IMR-90 (cell line): Measurements from ENCODE around the gene KCTD18. TPM values are rescaled to one million over a fixed set of nuclear protein-coding genes. Genes with fewer than 3 reads are reported as not detected.

Experiments used
- ATAC-seq: fragments of 200-7000 bp; cut with Tn5 transposase; 2 replicates; pipeline ENCODE4 v1.9.1; 2020; ENCODE audit warnings: low read depth, mild to moderate bottlenecking, moderate library complexity
- BruUV-seq: library from RNA; stranded (reverse); fragments of 400-500 nt; replicated peaks from 2 replicates; lab custom pipeline; 2021; lab: Mats Ljungman, UMichigan
- CTCF ChIA-PET: fragments of 300-600 bp; formaldehyde crosslinking; extraction: SDS; loops from one replicate; lab custom pipeline; 2021; ENCODE audit warnings: antibody characterized with exemption; lab: Yijun Ruan, JAX
- POLR2A ChIA-PET: fragments of 300-600 bp; sonication (Branson Sonifier 250); formaldehyde crosslinking; loops from one replicate; lab custom pipeline; 2022; ENCODE audit warnings: antibody characterized with exemption; ENCODE audit not compliant: unreplicated experiment; lab: Charles Lee
- DNase-seq: peaks from one replicate; pipeline ENCODE4 v3.0.0; 2013
- H2AFZ ChIP-seq: replicated peaks from 2 replicates; pipeline ENCODE3; 2013; ENCODE audit warnings: low read length, mild to moderate bottlenecking; ENCODE audit not compliant: poor library complexity
- H2AK5ac ChIP-seq: 2 replicates; pipeline ENCODE4 v1.6.1; 2013; ENCODE audit warnings: low read depth, low read length, inconsistent platforms
- H2AK9ac ChIP-seq: replicated peaks from 2 replicates; pipeline ENCODE3; 2013; ENCODE audit warnings: mild to moderate bottlenecking, low read depth, low read length, moderate library complexity; ENCODE audit not compliant: poor library complexity
- H2BK120ac ChIP-seq: 2 replicates; pipeline ENCODE4 v1.6.1; 2013; ENCODE audit warnings: low read depth, low read length, inconsistent platforms
- H2BK15ac ChIP-seq: 3 replicates; pipeline ENCODE4 v1.6.1; 2013; ENCODE audit warnings: low read depth, low read length, inconsistent platforms
- H2BK20ac ChIP-seq: 2 replicates; pipeline ENCODE4 v1.6.1; 2013; ENCODE audit warnings: low read depth, mild to moderate bottlenecking, inconsistent platforms, low read length, moderate library complexity
- H2BK5ac ChIP-seq: 2 replicates; pipeline ENCODE4 v1.6.1; 2013; ENCODE audit warnings: mild to moderate bottlenecking, low read depth, low read length, inconsistent platforms; ENCODE audit not compliant: poor library complexity, severe bottlenecking
- H3K14ac ChIP-seq: replicated peaks from 2 replicates; pipeline ENCODE4 v1.6.1; 2013; ENCODE audit warnings: low read depth, low read length, inconsistent platforms
- H3K18ac ChIP-seq: 2 replicates; pipeline ENCODE4 v1.6.1; 2013; ENCODE audit warnings: low read depth, low read length, control low read depth
- H3K23ac ChIP-seq: 2 replicates; pipeline ENCODE4 v1.6.1; 2013; ENCODE audit warnings: low read depth, low read length, inconsistent platforms
- H3K27ac ChIP-seq: 2 replicates; pipeline ENCODE4 v1.5.1; 2013; ENCODE audit warnings: mild to moderate bottlenecking, control low read depth, low read length; ENCODE audit not compliant: insufficient read depth
- H3K27me3 ChIP-seq: 2 replicates; pipeline ENCODE4 v1.6.1; 2013; ENCODE audit warnings: low read length; ENCODE audit not compliant: control insufficient read depth, insufficient read depth
- H3K36me3 ChIP-seq: 2 replicates; pipeline ENCODE4 v1.6.1; 2013; ENCODE audit warnings: low read length, mixed read lengths; ENCODE audit not compliant: control insufficient read depth, insufficient read depth
- H3K4ac ChIP-seq: 2 replicates; pipeline ENCODE4 v1.6.1; 2013; ENCODE audit warnings: low read depth, low read length, inconsistent platforms
- H3K4me1 ChIP-seq: 2 replicates; pipeline ENCODE4 v1.6.1; 2013; ENCODE audit warnings: low read length, mixed read lengths; ENCODE audit not compliant: control insufficient read depth, insufficient read depth
- H3K4me2 ChIP-seq: 2 replicates; pipeline ENCODE4 v1.6.1; 2013; ENCODE audit warnings: low read depth, mild to moderate bottlenecking, control low read depth, low read length, moderate library complexity
- H3K4me3 ChIP-seq: 2 replicates; pipeline ENCODE4 v1.5.1; 2013; ENCODE audit warnings: low read depth, mild to moderate bottlenecking, control low read depth, low read length, moderate library complexity; ENCODE audit not compliant: insufficient read depth
- H3K56ac ChIP-seq: 2 replicates; pipeline ENCODE4 v1.6.1; 2013; ENCODE audit warnings: low read length, inconsistent platforms; ENCODE audit not compliant: insufficient read depth; ENCODE audit errors: extremely low read depth
- H3K79me1 ChIP-seq, 2 experiments: 2 replicates each; pipeline ENCODE4 v1.6.1; 2013; ENCODE audit warnings: low read length in 2 of 2, inconsistent platforms in 1 of 2, low read depth in 1 of 2
- H3K9ac ChIP-seq: 2 replicates; pipeline ENCODE4 v1.6.1; 2013; ENCODE audit warnings: low read depth, low read length, control low read depth
- H3K9me1 ChIP-seq: 2 replicates; pipeline ENCODE4 v1.6.1; 2013; ENCODE audit warnings: low read length, inconsistent platforms; ENCODE audit not compliant: insufficient read depth
- H3K9me3 ChIP-seq: 2 replicates; pipeline ENCODE4 v1.6.1; 2013; ENCODE audit warnings: low read length; ENCODE audit not compliant: control insufficient read depth, insufficient read depth
- H4K20me1 ChIP-seq: 2 replicates; pipeline ENCODE4 v1.6.1; 2013; ENCODE audit warnings: low read length, inconsistent platforms; ENCODE audit not compliant: insufficient read depth
- H4K5ac ChIP-seq: 2 replicates; pipeline ENCODE4 v1.6.1; 2013; ENCODE audit warnings: mild to moderate bottlenecking, low read depth, low read length, control low read depth
- H4K8ac ChIP-seq, 2 experiments: 2 replicates each; pipeline ENCODE4 v1.6.1; 2013; ENCODE audit warnings: low read depth in 2 of 2, low read length in 2 of 2, control low read depth in 1 of 2, inconsistent platforms in 1 of 2
- H4K91ac ChIP-seq: 2 replicates; pipeline ENCODE4 v1.6.1; 2013; ENCODE audit warnings: low read depth, low read length, inconsistent platforms; ENCODE audit not compliant: insufficient read depth
- BHLHE40 ChIP-seq: fragments of 150-350 bp; IDR thresholded peaks from 2 replicates; pipeline ENCODE4 v1.6.1; 2016; ENCODE audit warnings: mild to moderate bottlenecking, low read depth, low read length
- CEBPB ChIP-seq: IDR thresholded peaks from 2 replicates; pipeline ENCODE4 v1.6.1; 2012; ENCODE audit warnings: low read depth, low read length, improper control_type of control experiment
- MAZ ChIP-seq: IDR thresholded peaks from 2 replicates; pipeline ENCODE4 v1.6.1; 2012; ENCODE audit warnings: low read depth, mild to moderate bottlenecking, low read length, improper control_type of control experiment, moderate library complexity, borderline replicate concordance
- MXI1 ChIP-seq: IDR thresholded peaks from 2 replicates; pipeline ENCODE4 v1.6.1; 2012; ENCODE audit warnings: low read depth, mild to moderate bottlenecking, low read length, moderate library complexity, borderline replicate concordance
- NFE2L2 ChIP-seq: fragments of 150-350 bp; IDR thresholded peaks from 2 replicates; pipeline ENCODE4 v1.6.1; 2016; ENCODE audit warnings: low read depth, mild to moderate bottlenecking, low read length
- POLR2A ChIP-seq: IDR thresholded peaks from 2 replicates; pipeline ENCODE4 v1.6.1; 2012; ENCODE audit warnings: mild to moderate bottlenecking, low read depth, low read length
- RCOR1 ChIP-seq: IDR thresholded peaks from 2 replicates; pipeline ENCODE4 v1.6.1; 2012; ENCODE audit warnings: mild to moderate bottlenecking, low read length, improper control_type of control experiment; ENCODE audit not compliant: insufficient replicate concordance
- RFX5 ChIP-seq: IDR thresholded peaks from 2 replicates; pipeline ENCODE4 v1.8.0; 2012; ENCODE audit warnings: low read depth, mild to moderate bottlenecking, low read length, moderate library complexity
- SMC3 ChIP-seq: fragments of 150-350 bp; IDR thresholded peaks from 2 replicates; pipeline ENCODE4 v1.6.1; 2016; ENCODE audit warnings: low read depth, mild to moderate bottlenecking, antibody characterized with exemption, low read length, moderate library complexity
- WGBS, 2 experiments: methylation state at CpG; one replicate each; pipeline versions ENCODE4 v1.1.5 to v1.1.7; 2013; ENCODE audit warnings: missing lambda C conversion rate in 2 of 2; ENCODE audit not compliant: insufficient read length in 1 of 2; ENCODE audit errors: extremely low coverage in 2 of 2; 5-methylcytosine and 5-hydroxymethylcytosine counted together
- dilution Hi-C: fragments of 300-500 bp; cut with HindIII; formaldehyde crosslinking; loops from one replicate; pipeline ENCODE4 v1.14.3; 2018; ENCODE audit warnings: low sequenced_read_pairs; ENCODE audit not compliant: unreplicated experiment
- in situ Hi-C: fragments of 300-500 bp; cut with MboI; formaldehyde crosslinking; loops from 3 replicates; pipeline ENCODE4 v1.14.3; 2019; ENCODE audit warnings: low sequenced_read_pairs, inconsistent platforms, mixed read lengths
- intact Hi-C: fragments of 100-400 bp; cut with micrococcal nuclease; formaldehyde crosslinking; loops from 2 replicates; pipeline ENCODE4 v1.10.0; 2022
- polyA plus RNA-seq, 3 experiments: library from polyadenylated mRNA; depleted of rRNA; stranded (reverse); fragments of >200 nt; gene quantifications; 2 replicates each; pipeline ENCODE4 v1.2.3, GENCODE V29; 2012; ENCODE audit warnings: low replicate concordance in 1 of 3
- total RNA-seq: library from RNA; depleted of rRNA; stranded (reverse); fragments of >200 nt; gene quantifications from 2 replicates; pipeline ENCODE4 v1.2.3, GENCODE V29; 2012
- TF ChIP-seq, protein P1 (sequence below): conservative IDR thresholded peaks from 2 replicates; pipeline ENCODE4 v1.5.1; 2012; ENCODE audit warnings: mild to moderate bottlenecking, low read depth, low read length, improper control_type of control experiment

The KCTD18 gene
- total and polyA plus RNA-seq, 2 of the 4 experiments (the other 2 are of a cell fraction) = 6.7 to 10.4 TPM

DNA sequence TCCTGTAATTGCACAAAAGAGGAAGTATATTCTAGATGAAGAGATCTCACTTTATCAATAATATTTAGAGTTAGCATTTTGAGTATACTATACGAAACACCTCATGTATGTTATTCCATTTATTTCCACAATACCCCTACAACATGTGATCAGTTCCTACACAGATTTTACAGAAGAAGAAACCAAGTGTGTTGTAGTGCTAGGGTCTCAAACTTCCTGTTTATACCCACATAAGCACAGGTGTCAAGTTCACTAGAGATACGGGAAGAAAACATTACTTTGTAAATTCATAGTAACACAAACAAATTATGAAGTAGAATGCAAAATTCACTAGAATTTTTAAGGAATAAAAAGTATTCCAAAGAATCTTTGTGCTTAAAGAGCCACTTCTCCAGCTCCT is 46.4 kb downstream of the KCTD18 start:
- DNase-seq (no peak), ATAC-seq (no peak)
- POLR2A ChIA-PET = no interaction called here
- H3K23ac ChIP-seq = no peak overlapping the region
- H2AK9ac ChIP-seq = no peak overlapping the region
- peaks cover 19 to 31% of the 10 kb centered on the region in 2 experiments for H3K79me1 ChIP-seq
- H2AK5ac ChIP-seq = no peak overlapping the region
- TF ChIP-seq POLR2A = no peak
- no peak for TF ChIP-seq MAZ
- TF ChIP-seq, protein P1, sequence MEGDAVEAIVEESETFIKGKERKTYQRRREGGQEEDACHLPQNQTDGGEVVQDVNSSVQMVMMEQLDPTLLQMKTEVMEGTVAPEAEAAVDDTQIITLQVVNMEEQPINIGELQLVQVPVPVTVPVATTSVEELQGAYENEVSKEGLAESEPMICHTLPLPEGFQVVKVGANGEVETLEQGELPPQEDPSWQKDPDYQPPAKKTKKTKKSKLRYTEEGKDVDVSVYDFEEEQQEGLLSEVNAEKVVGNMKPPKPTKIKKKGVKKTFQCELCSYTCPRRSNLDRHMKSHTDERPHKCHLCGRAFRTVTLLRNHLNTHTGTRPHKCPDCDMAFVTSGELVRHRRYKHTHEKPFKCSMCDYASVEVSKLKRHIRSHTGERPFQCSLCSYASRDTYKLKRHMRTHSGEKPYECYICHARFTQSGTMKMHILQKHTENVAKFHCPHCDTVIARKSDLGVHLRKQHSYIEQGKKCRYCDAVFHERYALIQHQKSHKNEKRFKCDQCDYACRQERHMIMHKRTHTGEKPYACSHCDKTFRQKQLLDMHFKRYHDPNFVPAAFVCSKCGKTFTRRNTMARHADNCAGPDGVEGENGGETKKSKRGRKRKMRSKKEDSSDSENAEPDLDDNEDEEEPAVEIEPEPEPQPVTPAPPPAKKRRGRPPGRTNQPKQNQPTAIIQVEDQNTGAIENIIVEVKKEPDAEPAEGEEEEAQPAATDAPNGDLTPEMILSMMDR = no peak
- TF ChIP-seq NFE2L2 = no peak
- TF ChIP-seq RFX5 = no peak
- no peak for TF ChIP-seq SMC3
- no peak for TF ChIP-seq CEBPB
- no peak for TF ChIP-seq MXI1
- TF ChIP-seq RCOR1 = no peak
- TF ChIP-seq BHLHE40 = no peak
- no peak overlapping the region for H3K56ac ChIP-seq
- no peaks in the 10 kb centered on the region for H4K20me1 ChIP-seq
- no peak overlapping the region for H2AFZ ChIP-seq
- H4K91ac ChIP-seq = no peak overlapping the region
- H3K9me3 ChIP-seq = no peaks in the 10 kb centered on the region
- H3K27me3 ChIP-seq = no peaks in the 10 kb centered on the region
- peaks cover 24% of the 10 kb centered on the region for H3K36me3 ChIP-seq
- H2BK15ac ChIP-seq = no peak overlapping the region
- dilution Hi-C loops (no loop called here), in situ Hi-C loops (no loop called here), intact Hi-C loops (no loop called here)
- H3K4ac ChIP-seq = no peak overlapping the region
- H3K9ac ChIP-seq = no peak overlapping the region
- H3K14ac ChIP-seq = no peak overlapping the region
- no peak overlapping the region for H4K5ac ChIP-seq
- no peak overlapping the region for H2BK120ac ChIP-seq
- H4K8ac ChIP-seq = no peak overlapping the region
- no peak overlapping the region for H3K4me3 ChIP-seq
- CTCF ChIA-PET = interaction anchor here (0.6 kb wide), 1 partner anchor 32 kb away, joined by 7 read pairs; no protein-coding TSS in a partner anchor
- H3K4me2 ChIP-seq = no peak overlapping the region
- peaks cover 2% of the 10 kb centered on the region; the same call in 1 of the 2 replicates for H3K4me1 ChIP-seq
- no CpG with 5 or more reads among the region's 2 CpGs for WGBS, 2 experiments
- H3K18ac ChIP-seq = no peak overlapping the region
- no peak overlapping the region for H2BK20ac ChIP-seq
- BruUV-seq = no TSS peak
- H2BK5ac ChIP-seq = no peak overlapping the region
- peaks cover 7% of the 10 kb centered on the region; the same call in 1 of the 2 replicates for H3K9me1 ChIP-seq
- no peak overlapping the region for H3K27ac ChIP-seq
